ENCODE results near the gene ALG5. TPM values are rescaled to one million over a fixed set of nuclear protein-coding genes. Genes with fewer than 3 reads are reported as not detected.

Gene ALG5
- total RNA-seq, 2 experiments from 2014 or later = 14.4 to 15.1 TPM

- Mint-ChIP-seq H3K27ac (no peak overlapping the region), H3K4me3 (no peak overlapping the region), H3K4me1 (ENCODE audit: low read depth) (no peaks in the 10 kb centered on the region), H3K36me3 (ENCODE audit: low read depth) (no peaks in the 10 kb centered on the region), H3K9me3 (no peaks in the 10 kb centered on the region), H3K27me3 (peaks cover 74% of the 10 kb centered on the region)
- H3K27ac ChIP-seq (ENCODE audit: low read depth in 1 of 2, low read length in 2 of 2) = no peak overlapping the region
- no peak for TF ChIP-seq CTCF (IDR thresholded peaks at IDR 0.05)
- H3K4me1 ChIP-seq (ENCODE audit: insufficient read depth, low read length) = peaks cover 4% of the 10 kb centered on the region
- H3K36me3 ChIP-seq (ENCODE audit: insufficient read depth, low read length) = no peaks in the 10 kb centered on the region
- ChIA-PET CTCF (no interaction called here), POLR2A (no interaction called here)
- intact Hi-C loops (cut with DNase I, micrococcal nuclease) = no loop called here
- no peak for ATAC-seq (ENCODE audit: poor library complexity)
- DNase-seq = no peak
- peaks cover 17 to 44% of the 10 kb centered on the region in 2 experiments for H3K27me3 ChIP-seq (ENCODE audit: control insufficient read depth in 1 of 2, insufficient read depth in 2 of 2, low read length in 2 of 2)
- H3K4me3 ChIP-seq (ENCODE audit: low read length) = no peak overlapping the region
- no peaks in the 10 kb centered on the region for H3K9me3 ChIP-seq (ENCODE audit: control insufficient read depth in 1 of 2, insufficient read depth in 1 of 2, low read length in 2 of 2)
Measured at GRCh38 chr13:36915106-36915505, 84.0 kb downstream of the ALG5 start.

GRCh38 chr13:36914648-36915047 is 84.5 kb downstream of the ALG5 start:
- Histone ChIP-seq H3K36me3 (ENCODE audit: insufficient read depth, low read length) (no peaks in the 10 kb centered on the region), H3K9me3 (ENCODE audit: control insufficient read depth in 1 of 2, insufficient read depth in 1 of 2, low read length in 2 of 2) (no peaks in the 10 kb centered on the region), H3K4me3 (ENCODE audit: low read length) (no peak overlapping the region), H3K4me1 (ENCODE audit: insufficient read depth, low read length) (peaks cover 4% of the 10 kb centered on the region), H3K27me3 (ENCODE audit: control insufficient read depth in 1 of 2, insufficient read depth in 2 of 2, low read length in 2 of 2) (peaks cover 17 to 44% of the 10 kb centered on the region in 2 experiments), H3K27ac (ENCODE audit: low read depth in 1 of 2, low read length in 2 of 2) (no peak overlapping the region)
- Mint-ChIP-seq H3K4me3 (no peak overlapping the region), H3K4me1 (ENCODE audit: low read depth) (no peaks in the 10 kb centered on the region), H3K27me3 (peaks cover 74% of the 10 kb centered on the region), H3K9me3 (no peaks in the 10 kb centered on the region), H3K27ac (no peak overlapping the region), H3K36me3 (ENCODE audit: low read depth) (no peaks in the 10 kb centered on the region)
- ChIA-PET POLR2A (no interaction called here), CTCF (no interaction called here)
- no peak for DNase-seq
- TF ChIP-seq CTCF (IDR thresholded peaks at IDR 0.05) = no peak
- intact Hi-C loops (cut with DNase I, micrococcal nuclease) = no loop called here
- no peak for ATAC-seq (ENCODE audit: poor library complexity)

- H3K9me3 Mint-ChIP-seq = no peaks in the 10 kb centered on the region
- POLR2A ChIA-PET = no interaction called here
Measured at GRCh38 chr13:36913463-36913862, 85.7 kb downstream of the ALG5 start.

More at GRCh38 chr13:36913463-36913862, 85.7 kb downstream of the ALG5 start:
- no peak for TF ChIP-seq CTCF (IDR thresholded peaks at IDR 0.05)
- CTCF ChIA-PET = no interaction called here
- DNase-seq (no peak), ATAC-seq (ENCODE audit: poor library complexity) (no peak)
- no peak overlapping the region for H3K4me3 Mint-ChIP-seq
- H3K27me3 Mint-ChIP-seq = peaks cover 72% of the 10 kb centered on the region
- H3K27me3 ChIP-seq (ENCODE audit: control insufficient read depth in 1 of 2, insufficient read depth in 2 of 2, low read length in 2 of 2) = peaks cover 8 to 34% of the 10 kb centered on the region in 2 experiments
- H3K27ac Mint-ChIP-seq = no peak overlapping the region
- no peaks in the 10 kb centered on the region for H3K36me3 Mint-ChIP-seq (ENCODE audit: low read depth)
- no peaks in the 10 kb centered on the region for H3K4me1 Mint-ChIP-seq (ENCODE audit: low read depth)
- no peaks in the 10 kb centered on the region for H3K4me1 ChIP-seq (ENCODE audit: insufficient read depth, low read length)
- no peaks in the 10 kb centered on the region for H3K36me3 ChIP-seq (ENCODE audit: insufficient read depth, low read length)
- no peak overlapping the region for H3K27ac ChIP-seq (ENCODE audit: low read depth in 1 of 2, low read length in 2 of 2)
- H3K9me3 ChIP-seq (ENCODE audit: control insufficient read depth in 1 of 2, insufficient read depth in 1 of 2, low read length in 2 of 2) = no peaks in the 10 kb centered on the region
- intact Hi-C loops (cut with DNase I, micrococcal nuclease) = no loop called here
- H3K4me3 ChIP-seq (ENCODE audit: low read length) = no peak overlapping the region
